ENCODE results near the gene LCORL. TPM values are rescaled to one million over a fixed set of nuclear protein-coding genes. Genes with fewer than 3 reads are reported as not detected.

Gene LCORL
- total RNA-seq, 1 donor from 2014 or later: 5.3 TPM

DNA sequence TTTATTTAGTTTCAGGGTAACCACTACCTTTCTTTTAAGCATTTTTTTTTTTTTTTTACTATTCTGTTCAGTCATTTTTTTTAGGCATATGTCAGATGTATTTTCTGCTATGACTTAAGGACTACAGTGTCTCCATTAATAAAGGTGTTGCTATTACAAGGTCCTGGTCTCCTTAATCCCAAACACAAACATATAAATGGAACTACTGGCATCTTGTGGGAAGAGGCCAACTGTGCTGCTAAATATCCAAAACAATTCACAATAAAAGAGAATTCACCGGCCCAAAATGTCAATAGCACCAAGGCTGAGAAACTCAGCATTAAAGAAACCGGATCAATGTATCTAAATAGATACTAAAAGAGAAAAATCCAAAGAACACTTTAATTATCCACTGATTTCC lies 26.4 kb downstream of the LCORL start:
- H3K27me3 ChIP-seq (ENCODE audit: low read depth): no peaks in the 10 kb centered on the region
- TF ChIP-seq, protein P1, sequence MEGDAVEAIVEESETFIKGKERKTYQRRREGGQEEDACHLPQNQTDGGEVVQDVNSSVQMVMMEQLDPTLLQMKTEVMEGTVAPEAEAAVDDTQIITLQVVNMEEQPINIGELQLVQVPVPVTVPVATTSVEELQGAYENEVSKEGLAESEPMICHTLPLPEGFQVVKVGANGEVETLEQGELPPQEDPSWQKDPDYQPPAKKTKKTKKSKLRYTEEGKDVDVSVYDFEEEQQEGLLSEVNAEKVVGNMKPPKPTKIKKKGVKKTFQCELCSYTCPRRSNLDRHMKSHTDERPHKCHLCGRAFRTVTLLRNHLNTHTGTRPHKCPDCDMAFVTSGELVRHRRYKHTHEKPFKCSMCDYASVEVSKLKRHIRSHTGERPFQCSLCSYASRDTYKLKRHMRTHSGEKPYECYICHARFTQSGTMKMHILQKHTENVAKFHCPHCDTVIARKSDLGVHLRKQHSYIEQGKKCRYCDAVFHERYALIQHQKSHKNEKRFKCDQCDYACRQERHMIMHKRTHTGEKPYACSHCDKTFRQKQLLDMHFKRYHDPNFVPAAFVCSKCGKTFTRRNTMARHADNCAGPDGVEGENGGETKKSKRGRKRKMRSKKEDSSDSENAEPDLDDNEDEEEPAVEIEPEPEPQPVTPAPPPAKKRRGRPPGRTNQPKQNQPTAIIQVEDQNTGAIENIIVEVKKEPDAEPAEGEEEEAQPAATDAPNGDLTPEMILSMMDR (IDR thresholded peaks at IDR 0.05; ENCODE audit: borderline replicate concordance): no peak
- no peak overlapping the region for H3K4me3 ChIP-seq
- intact Hi-C loops (cut with micrococcal nuclease): no loop called here
- H3K27ac ChIP-seq (replicated peaks): no peak overlapping the region
- H3K9me3 ChIP-seq (replicated peaks): no peaks in the 10 kb centered on the region
- no peak for DNase-seq
- H3K4me1 ChIP-seq: peaks cover 6% of the 10 kb centered on the region
- no peaks in the 10 kb centered on the region for H3K36me3 ChIP-seq

DNA sequence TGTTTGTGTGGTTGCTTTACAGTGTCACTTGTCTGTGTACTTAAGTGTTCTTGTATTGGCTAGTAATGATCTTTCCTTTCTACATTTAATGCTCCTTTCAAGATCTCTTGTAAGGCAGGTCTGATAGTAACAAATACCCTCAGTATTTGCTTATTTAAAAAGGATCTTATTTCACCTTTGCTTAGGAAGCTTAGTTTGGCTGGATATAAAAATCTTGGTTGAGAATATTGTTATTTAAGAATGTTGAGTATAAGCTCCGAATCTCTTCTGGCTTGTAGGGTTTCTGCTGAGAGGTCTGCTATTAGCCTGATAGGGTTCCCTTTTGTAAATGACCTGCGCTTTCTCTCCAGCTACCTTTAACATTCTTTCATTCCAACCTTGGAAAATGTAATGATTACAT lies 35.7 kb downstream of the LCORL start:
- Histone ChIP-seq H3K4me1 (no peaks in the 10 kb centered on the region), H3K27me3 (ENCODE audit: low read depth) (no peaks in the 10 kb centered on the region), H3K36me3 (no peaks in the 10 kb centered on the region), H3K4me3 (no peak overlapping the region), H3K27ac (replicated peaks) (no peak overlapping the region), H3K9me3 (replicated peaks) (peaks cover 26% of the 10 kb centered on the region)
- no peak for DNase-seq
- TF ChIP-seq, protein P1 (IDR thresholded peaks at IDR 0.05; ENCODE audit: borderline replicate concordance): no peak
- intact Hi-C loops (cut with micrococcal nuclease): no loop called here

DNA sequence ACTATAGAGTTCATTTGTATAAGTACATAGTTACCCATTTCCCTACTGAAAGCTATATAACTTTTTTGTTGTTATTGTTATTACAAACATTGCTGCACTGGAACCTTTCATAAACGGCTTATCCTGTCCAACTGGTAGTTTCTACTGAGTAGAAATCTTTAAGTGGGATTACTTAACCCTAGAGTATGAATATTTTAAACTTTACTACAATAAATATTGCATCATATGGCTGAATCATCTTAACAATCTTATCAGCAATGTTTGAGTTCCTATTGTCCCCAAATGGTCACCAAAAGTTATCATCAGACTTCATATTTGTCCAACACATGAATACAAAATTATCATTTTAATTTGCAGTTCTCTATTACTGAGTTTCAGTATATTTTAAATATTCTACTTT lies 40.5 kb downstream of the LCORL start:
- Histone ChIP-seq H3K4me1 (no peaks in the 10 kb centered on the region), H3K36me3 (no peaks in the 10 kb centered on the region), H3K27me3 (ENCODE audit: low read depth) (no peaks in the 10 kb centered on the region), H3K9me3 (replicated peaks) (peaks cover 35% of the 10 kb centered on the region), H3K27ac (replicated peaks) (no peak overlapping the region), H3K4me3 (no peak overlapping the region)
- TF ChIP-seq, protein P1 (IDR thresholded peaks at IDR 0.05; ENCODE audit: borderline replicate concordance): no peak
- intact Hi-C loops (cut with micrococcal nuclease): no loop called here
- DNase-seq: no peak

DNA sequence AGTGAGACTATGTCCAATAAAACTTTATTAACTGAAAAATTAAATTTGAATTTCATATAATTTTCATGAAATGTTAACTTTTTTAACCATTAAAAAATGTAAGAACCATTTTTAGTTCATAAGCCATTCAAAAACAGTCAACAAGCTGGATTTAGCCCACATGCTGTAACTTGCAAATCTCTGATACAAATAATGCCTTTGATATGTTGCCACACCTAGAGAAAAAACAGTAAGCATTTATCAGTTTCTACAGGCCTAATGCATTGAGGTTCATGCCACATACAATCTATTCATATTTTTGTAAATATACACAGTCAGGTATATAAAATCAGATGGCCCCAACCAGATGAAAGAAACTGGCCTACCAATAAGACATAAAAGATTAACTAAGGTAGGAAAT lies 52.8 kb downstream of the LCORL start:
- Histone ChIP-seq H3K27ac (replicated peaks) (no peak overlapping the region), H3K9me3 (replicated peaks) (no peaks in the 10 kb centered on the region), H3K4me3 (no peak overlapping the region), H3K4me1 (no peaks in the 10 kb centered on the region), H3K36me3 (no peaks in the 10 kb centered on the region), H3K27me3 (ENCODE audit: low read depth) (no peaks in the 10 kb centered on the region)
- intact Hi-C loops (cut with micrococcal nuclease): no loop called here
- no peak for DNase-seq
- TF ChIP-seq, protein P1 (IDR thresholded peaks at IDR 0.05; ENCODE audit: borderline replicate concordance): no peak

DNA sequence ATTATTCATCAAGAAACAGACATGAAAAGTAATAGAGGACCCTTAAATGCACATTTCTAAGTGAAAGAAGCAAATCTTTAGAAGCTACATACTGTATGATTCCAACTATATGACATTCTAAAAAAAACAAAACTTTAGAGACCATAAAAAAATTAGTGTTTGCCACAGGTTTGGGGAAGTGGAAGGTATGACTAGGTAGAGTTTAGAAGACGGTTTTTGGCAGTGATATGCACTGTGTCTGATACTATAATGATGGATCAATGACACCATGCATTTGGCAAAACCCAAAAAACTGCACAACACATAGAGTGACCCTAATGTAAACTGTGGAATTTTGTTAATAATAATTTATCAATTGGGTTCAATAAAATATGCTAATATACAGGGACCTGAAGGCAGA lies 54.5 kb downstream of the LCORL start:
- no peak overlapping the region for H3K27ac ChIP-seq (replicated peaks)
- H3K9me3 ChIP-seq (replicated peaks): no peaks in the 10 kb centered on the region
- no peak for DNase-seq
- H3K27me3 ChIP-seq (ENCODE audit: low read depth): no peaks in the 10 kb centered on the region
- H3K4me1 ChIP-seq: no peaks in the 10 kb centered on the region
- intact Hi-C loops (cut with micrococcal nuclease): no loop called here
- H3K4me3 ChIP-seq: no peak overlapping the region
- H3K36me3 ChIP-seq: no peaks in the 10 kb centered on the region
- TF ChIP-seq, protein P1 (IDR thresholded peaks at IDR 0.05; ENCODE audit: borderline replicate concordance): no peak

DNA sequence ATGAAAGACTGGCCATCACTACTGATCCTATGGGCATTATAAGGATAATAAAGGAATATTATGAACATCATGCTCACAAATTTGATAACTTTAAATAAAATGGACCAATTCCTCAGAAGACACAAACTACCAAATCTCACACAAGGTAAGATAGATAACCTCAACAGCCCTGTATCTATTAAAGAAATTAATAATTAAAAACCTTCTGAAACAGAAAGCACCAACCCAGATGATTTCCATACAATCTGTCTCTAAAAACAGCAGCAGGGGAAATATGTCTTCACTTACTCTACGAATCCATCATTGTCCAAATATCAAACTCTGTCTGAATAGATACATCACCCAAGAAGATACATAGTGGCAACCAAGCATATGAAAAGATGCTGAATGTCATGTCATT lies 55.2 kb downstream of the LCORL start:
- DNase-seq: no peak

More for the DNA sequence above, 55.2 kb downstream of the LCORL start:
- TF ChIP-seq, protein P1 (IDR thresholded peaks at IDR 0.05; ENCODE audit: borderline replicate concordance): no peak
- H3K27ac ChIP-seq (replicated peaks): no peak overlapping the region
- intact Hi-C loops (cut with micrococcal nuclease): no loop called here
- H3K4me3 ChIP-seq: no peak overlapping the region
- H3K36me3 ChIP-seq: peaks cover 6% of the 10 kb centered on the region
- H3K27me3 ChIP-seq (ENCODE audit: low read depth): no peaks in the 10 kb centered on the region
- no peaks in the 10 kb centered on the region for H3K9me3 ChIP-seq (replicated peaks)
- no peaks in the 10 kb centered on the region for H3K4me1 ChIP-seq

Measured in left ventricle myocardium inferior (tissue), 1 donor.